ENCODE measurements around the gene IPO13.

Gene IPO13

DNA sequence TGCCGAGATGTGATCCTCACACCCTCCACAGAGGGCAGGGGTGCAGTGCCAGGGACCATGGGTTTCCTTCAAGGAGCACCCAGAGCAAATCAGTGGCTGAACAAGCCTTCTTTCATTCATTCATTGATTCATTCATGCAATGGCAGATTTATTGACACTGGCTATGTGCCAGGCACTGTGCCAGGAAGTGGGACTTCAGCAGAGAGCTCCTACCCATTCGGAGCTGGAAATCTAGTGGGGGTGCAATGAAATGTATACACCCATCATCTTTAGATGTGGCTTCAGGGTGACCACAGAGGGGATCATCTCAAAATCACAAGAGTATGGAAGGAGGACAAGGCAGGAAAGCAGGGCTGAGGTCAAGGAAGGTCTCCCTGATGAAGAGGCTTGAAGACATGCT is 65.7 kb downstream of the IPO13 start:
- no peak for DNase-seq (ENCODE audit: low spot score)

DNA sequence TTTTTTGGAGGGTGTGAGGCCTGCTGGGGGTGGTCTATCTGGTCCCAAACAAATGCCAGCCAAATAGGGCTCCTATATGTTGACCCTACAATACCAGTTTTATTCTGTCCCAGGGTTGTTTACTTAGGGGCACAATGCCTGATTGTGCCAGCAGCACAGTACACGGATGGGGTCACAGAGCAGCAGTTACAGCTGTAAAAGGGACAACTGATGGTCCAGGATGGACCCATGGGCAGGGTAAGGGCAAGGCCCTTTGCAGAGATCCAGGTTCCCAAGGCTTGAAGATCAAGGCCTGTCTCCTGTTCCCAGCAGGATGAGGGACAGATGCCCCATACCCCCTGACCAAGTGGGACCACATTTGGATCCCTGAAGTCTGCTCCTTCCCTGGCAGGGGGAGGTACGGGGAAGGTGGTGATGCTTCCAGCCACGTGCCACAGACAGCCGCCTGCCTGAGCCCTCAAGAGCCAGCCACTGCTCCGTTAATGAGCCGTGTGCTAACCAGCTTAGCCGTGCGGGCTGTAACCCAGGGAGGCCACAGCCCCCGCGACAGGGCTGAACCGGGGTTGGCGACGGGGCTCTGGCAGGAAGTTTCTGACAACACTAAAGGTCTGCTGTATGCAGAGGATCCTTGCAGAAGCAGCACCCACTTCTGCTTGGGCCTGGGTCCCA is 66.3 kb downstream of the IPO13 start:
- DNase-seq (ENCODE audit: low spot score), result no peak

DNA sequence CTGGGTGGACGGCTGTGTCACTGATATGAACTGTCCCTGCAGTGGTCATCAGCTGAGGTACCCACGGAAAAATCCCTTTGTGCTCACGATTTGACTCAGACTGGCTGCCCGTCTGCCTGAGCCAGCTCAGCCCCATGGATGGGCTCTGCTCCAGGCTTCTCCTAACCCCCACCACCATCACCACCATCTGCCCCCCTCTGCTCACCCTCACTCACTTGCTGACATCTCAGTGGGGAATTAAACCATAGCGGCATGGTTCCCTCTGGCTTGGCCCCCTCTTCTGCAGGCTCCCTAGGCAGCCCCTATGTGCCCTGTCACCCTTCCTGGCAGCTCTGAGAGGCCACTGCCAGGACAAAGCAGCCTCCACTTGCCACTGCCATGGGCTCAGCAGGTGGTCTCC is 67.2 kb downstream of the IPO13 start:
- DNase-seq (ENCODE audit: low spot score), result no peak

DNA sequence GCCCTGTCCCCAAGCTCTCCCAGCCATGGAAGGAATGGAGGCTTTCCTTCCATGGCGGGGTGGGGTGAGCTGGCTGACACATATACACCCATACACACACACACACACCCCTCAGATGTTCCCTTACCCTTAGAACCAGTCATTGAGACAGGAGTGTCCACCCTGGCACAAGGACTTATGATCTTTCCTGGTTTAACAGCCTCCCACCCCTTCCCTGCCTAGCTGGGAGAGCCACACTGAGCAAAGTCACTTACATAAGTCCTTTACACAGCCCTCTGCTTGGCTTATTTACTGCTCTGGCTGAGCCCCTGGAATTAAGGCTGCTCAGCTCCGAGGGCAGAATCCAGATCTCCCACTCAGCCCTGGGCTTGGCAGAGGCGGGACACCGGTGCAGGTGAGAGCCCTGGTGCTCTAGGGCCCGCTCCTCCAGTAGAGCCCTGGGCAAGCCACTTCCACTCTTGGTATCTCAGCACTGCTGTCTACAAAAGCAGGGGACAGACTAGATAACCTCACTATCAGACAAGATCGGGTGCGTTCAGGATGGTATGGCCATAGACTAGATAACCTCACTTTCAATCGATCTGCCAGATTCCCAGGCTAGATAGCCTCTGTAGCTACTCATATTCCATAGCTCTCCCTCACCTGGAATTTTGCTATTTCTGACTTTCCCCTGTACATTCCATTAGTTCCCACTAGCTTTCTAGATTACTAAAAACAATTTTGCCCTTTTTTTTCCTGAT is 67.8 kb downstream of the IPO13 start:
- DNase-seq (ENCODE audit: low spot score), result no peak

DNA sequence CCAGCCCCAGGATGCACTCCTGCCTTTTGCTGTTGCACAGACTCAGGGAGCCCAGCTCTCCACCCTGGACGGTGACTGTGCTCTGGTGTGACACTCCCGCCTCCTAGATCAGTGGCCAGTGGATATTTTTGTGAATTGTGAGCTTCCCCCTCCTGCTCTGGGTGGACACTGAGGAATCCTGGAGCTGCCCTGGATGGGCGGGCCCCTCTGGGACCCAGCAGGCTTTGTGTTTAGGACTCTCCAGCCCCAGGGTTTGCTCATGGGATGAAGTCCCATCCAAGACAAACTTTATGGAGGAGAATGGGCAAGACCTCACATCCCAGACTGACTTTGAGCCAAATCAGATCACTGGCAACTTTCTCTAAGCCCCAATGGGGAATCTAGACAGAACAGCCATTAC is 68.5 kb downstream of the IPO13 start:
- no peak for DNase-seq (ENCODE audit: low spot score)

DNA sequence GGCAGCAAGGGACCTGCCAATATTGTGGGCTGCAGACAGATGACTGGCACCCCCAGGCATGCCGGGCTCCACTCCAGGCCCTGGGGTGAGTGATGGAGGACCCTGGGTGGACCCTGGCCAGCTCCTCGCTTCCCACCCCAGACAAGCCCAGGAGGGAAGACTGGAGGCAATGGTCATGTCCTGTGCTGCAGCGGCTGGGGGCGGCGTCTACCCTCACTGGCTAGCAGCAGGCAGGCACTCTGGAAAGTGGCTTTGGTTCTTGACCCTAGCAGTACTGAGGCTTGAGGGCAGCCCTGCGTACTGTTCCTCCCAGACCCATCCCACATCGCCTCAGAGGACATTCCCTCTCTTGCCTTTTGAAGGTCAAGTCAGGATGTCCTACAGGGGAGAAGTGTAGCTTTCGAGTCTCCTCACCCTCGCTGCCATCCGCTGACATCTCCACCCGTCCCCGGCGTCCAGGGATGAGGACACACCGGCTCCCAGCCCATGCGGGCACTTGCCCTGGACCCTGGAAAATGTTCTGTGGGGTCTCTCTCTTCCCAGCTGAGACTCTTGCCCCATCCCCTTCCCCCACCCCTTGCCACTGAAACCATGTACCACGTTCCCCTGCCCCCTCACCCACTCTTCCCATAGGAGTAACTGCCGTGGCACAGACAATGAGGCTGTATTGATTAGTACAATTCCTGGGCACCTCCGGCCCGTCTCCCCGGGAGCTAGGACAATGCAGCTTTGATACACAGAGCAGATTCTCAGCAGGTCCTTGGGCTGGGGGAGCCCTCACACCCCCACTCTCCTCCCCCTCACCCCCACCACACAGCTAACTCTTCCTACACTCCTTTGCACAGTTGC is 69.5 kb downstream of the IPO13 start:
- no peak for DNase-seq (ENCODE audit: low spot score)

DNA sequence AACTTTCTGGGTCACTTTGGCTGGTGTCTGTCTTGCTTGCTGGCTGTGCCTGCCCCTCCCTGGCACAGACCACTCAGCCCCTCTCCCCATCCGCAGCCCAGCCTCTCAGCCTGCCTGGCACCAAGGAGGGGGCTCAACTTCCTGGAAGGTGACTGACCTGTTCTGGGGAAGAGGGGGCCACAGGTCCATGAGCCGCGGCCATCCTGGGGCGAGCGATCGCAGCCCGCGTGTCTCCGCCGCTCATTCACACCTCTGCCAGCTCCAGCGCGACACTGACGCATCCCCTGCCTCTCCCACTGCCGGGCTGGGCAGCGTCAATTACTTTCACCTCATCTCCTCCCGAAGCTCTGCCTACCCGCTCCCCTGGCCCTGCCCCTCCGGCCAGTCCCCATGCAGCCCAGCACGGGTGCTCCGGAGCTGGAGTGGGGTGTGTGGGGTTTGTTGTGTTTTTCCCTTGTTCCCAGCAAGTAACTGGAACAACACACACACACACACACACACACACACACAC is 70.2 kb downstream of the IPO13 start:
- DNase-seq (ENCODE audit: low spot score), result no peak
